Measurements from ENCODE around the gene QKI. TPM values are rescaled to one million over a fixed set of nuclear protein-coding genes. Genes with fewer than 3 reads are reported as not detected.
"Not testable (repeated sequence)": the region's sequence is repeated elsewhere in the genome, so short reads cannot be mapped to it uniquely, and the experiment has no call there.

The QKI gene
- total RNA-seq, 2 donors from 2014 or later, result 9.1 to 28.0 TPM

DNA sequence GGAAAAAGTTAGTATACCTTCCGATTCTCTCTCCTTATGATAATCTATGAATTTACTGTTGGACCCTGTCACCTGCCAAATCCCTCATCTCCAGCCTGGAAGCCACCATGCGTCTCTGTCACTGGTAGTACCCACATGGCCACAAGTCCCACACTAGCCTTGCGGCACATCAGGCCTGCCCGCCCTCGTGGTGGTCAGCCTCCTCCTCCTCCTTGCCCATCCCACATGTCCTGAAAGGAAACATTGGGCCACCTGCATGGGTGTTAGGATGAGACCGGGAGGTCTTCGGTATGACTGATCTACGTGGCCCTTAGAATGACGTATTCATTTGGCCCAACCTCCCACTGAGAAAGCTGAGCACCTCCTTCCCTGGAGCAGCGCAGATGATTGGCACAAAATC is 37.0 kb upstream of the QKI start:
- Histone ChIP-seq H3K9me3 (no peaks in the 10 kb centered on the region), H3K4me1 (no peaks in the 10 kb centered on the region), H3K27me3 (no peaks in the 10 kb centered on the region), H3K4me3 (no peak overlapping the region), H3K27ac (no peak overlapping the region), H3K9ac (ENCODE audit: low read depth in 2 of 2, low read length in 2 of 2) (no peak overlapping the region), H3K36me3 (no peaks in the 10 kb centered on the region)
- TF ChIP-seq, protein P1, sequence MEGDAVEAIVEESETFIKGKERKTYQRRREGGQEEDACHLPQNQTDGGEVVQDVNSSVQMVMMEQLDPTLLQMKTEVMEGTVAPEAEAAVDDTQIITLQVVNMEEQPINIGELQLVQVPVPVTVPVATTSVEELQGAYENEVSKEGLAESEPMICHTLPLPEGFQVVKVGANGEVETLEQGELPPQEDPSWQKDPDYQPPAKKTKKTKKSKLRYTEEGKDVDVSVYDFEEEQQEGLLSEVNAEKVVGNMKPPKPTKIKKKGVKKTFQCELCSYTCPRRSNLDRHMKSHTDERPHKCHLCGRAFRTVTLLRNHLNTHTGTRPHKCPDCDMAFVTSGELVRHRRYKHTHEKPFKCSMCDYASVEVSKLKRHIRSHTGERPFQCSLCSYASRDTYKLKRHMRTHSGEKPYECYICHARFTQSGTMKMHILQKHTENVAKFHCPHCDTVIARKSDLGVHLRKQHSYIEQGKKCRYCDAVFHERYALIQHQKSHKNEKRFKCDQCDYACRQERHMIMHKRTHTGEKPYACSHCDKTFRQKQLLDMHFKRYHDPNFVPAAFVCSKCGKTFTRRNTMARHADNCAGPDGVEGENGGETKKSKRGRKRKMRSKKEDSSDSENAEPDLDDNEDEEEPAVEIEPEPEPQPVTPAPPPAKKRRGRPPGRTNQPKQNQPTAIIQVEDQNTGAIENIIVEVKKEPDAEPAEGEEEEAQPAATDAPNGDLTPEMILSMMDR (IDR thresholded peaks at IDR 0.05), result no peak
- no peak for DNase-seq
- intact Hi-C loops (cut with DNase I), result no loop called here

DNA sequence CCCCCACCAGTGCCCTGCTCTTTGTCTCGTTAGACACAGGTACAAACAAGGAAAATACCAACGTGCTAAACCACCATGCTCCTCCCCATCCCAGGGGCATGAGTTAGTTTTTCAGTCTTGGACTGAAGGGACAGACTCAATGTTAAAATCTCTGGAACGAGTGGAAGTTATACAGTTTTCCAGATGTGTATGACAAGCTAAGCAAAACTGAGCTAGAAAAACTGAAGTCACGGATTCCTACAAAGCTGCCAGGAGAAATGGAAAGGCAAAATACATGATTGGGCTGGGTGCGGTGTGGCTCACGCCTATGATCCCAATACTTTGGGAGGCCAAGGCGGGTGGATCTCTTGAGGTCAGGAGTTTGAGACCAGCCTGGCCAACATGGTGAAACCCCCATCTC is 34.3 kb upstream of the QKI start:
- TF ChIP-seq, protein P1 (IDR thresholded peaks at IDR 0.05), result no peak
- H3K4me3 ChIP-seq, result no peak overlapping the region
- no peak for DNase-seq
- intact Hi-C loops (cut with DNase I), result no loop called here
- H3K27ac ChIP-seq, result no peak overlapping the region
- H3K36me3 ChIP-seq, result no peaks in the 10 kb centered on the region
- H3K27me3 ChIP-seq, result no peaks in the 10 kb centered on the region
- H3K4me1 ChIP-seq, result no peaks in the 10 kb centered on the region
- H3K9me3 ChIP-seq, result no peaks in the 10 kb centered on the region
- H3K9ac ChIP-seq (ENCODE audit: low read depth in 2 of 2, low read length in 2 of 2), result no peak overlapping the region

DNA sequence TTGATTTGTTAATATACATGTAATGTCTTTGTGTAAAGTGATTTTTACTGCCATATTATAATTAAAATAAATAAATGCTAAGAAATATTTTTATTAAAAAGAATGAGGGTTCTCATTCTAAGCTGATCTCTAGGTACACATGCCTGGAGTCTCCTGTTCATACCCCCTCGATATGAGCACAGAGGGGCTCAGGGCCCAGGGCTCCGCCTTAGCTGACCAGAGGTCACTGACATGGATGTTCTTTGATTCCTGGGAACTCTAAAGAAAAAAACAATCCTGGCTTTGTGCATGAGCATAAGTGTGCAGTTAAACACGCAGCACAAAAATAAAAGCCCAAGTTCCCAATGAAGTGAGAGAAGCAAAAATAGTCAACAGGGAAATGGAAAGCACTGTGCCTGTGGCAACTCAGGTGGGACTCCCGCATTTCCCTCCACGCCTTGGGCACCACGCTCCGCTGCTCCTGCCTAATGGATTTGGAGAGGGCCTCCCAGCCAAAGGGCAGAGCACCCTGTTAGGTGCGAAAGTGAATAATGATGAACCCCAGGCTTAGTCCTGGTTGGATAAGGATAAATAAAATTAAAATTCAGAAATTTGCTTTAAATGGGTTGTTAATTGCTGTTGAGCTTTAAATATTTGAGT is 33.3 kb upstream of the QKI start:
- H3K4me1 ChIP-seq, result no peaks in the 10 kb centered on the region
- no peak overlapping the region for H3K4me3 ChIP-seq
- intact Hi-C loops (cut with DNase I), result no loop called here
- DNase-seq, result no peak
- no peaks in the 10 kb centered on the region for H3K36me3 ChIP-seq
- no peaks in the 10 kb centered on the region for H3K9me3 ChIP-seq
- no peak overlapping the region for H3K9ac ChIP-seq (ENCODE audit: low read depth in 2 of 2, low read length in 2 of 2)
- no peak overlapping the region for H3K27ac ChIP-seq
- H3K27me3 ChIP-seq, result no peaks in the 10 kb centered on the region
- TF ChIP-seq, protein P1 (IDR thresholded peaks at IDR 0.05), result no peak

DNA sequence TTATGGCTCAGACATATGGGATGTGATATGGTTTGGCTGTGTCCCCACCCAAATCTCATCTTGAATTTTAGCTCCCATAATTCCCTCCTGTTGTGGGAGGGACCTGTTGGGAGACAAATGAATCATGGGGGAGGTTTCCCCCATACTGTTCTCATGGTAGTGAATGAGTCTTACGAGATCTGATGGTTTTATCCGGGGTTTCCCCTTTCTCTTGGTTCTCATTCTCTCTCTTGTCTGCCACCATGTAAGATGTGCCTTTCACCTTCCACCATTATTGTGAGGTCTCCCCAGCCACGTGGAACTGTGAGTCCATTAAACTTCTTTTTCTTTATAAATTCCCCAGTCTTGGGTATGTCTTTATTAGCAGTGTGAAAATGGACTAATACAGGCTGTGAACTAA is 31.1 kb upstream of the QKI start:
- H3K27ac ChIP-seq; DNase-seq; H3K4me3 ChIP-seq; intact Hi-C loops (cut with DNase I); H3K9me3 ChIP-seq; H3K36me3 ChIP-seq; H3K9ac ChIP-seq (ENCODE audit: low read depth in 2 of 2, low read length in 2 of 2); H3K4me1 ChIP-seq; H3K27me3 ChIP-seq: not testable (repeated sequence)

DNA sequence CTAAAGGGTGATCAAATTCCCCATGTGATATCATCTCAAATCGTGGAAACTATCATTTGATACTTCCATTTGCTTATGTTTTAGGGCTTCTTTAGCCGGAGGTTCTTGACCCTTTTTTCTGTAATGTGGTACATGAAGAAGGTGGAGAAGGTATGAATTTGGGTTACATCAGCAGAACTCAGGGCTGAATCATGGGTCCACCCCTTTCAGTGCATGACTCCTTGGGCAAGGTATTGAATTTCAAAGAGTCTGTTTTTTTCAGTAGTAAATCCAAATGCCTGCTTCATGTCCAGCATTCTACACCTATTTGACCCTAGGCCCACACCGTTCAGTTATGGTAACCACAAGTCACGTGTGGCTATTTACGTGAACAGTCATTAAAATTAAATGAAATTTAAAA is 30.6 kb upstream of the QKI start:
- Histone ChIP-seq H3K9ac (ENCODE audit: low read depth in 2 of 2, low read length in 2 of 2) (no peak overlapping the region), H3K4me3 (no peak overlapping the region), H3K27me3 (no peaks in the 10 kb centered on the region), H3K9me3 (no peaks in the 10 kb centered on the region), H3K36me3 (no peaks in the 10 kb centered on the region), H3K27ac (no peak overlapping the region), H3K4me1 (no peaks in the 10 kb centered on the region)
- intact Hi-C loops (cut with DNase I), result no loop called here
- TF ChIP-seq, protein P1 (IDR thresholded peaks at IDR 0.05), result no peak
- no peak for DNase-seq

DNA sequence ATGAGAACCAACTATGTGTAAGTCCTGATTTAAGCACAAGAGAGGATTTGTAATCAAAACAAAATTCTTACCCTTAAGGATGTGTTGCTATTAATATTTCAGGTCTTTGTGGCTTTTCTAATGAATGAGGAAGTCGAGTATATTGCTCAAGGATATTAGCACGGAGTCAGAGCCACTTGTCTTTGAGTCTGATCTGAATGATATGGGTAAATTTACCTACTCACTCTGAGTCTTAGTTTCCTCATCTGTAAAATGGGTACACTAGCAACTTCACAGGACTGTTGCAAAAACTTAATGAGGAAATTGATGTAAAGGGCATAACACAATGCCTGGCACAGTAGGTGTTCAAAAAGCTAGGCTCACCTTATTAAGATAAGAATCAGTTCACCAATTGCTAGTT is 30.0 kb upstream of the QKI start:
- Histone ChIP-seq H3K4me1 (no peaks in the 10 kb centered on the region), H3K27ac (no peak overlapping the region), H3K27me3 (no peaks in the 10 kb centered on the region), H3K36me3 (no peaks in the 10 kb centered on the region), H3K9ac (ENCODE audit: low read depth in 2 of 2, low read length in 2 of 2) (no peak overlapping the region), H3K4me3 (no peak overlapping the region), H3K9me3 (no peaks in the 10 kb centered on the region)
- intact Hi-C loops (cut with DNase I), result no loop called here
- TF ChIP-seq, protein P1 (IDR thresholded peaks at IDR 0.05), result no peak
- no peak for DNase-seq

DNA sequence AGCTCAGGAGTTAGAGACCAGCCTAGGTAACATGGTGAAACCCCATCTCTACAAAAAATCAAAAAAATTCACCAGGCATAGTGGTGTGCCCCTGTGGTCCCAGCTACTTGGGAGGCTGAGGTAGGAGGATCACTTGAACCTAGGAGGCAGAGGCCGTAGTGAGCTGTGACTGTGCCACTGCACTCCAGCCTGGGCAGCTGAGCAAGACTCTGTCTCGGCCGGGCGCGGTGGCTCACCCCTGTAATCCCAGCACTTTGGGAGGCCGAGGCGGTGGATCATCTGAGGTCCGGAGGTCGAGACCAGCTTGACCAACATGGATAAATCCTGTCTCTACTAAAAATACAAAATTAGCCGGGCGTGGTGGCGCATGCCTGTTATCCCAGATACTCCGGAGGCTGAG is 29.0 kb upstream of the QKI start:
- H3K4me3 ChIP-seq; H3K4me1 ChIP-seq; H3K27me3 ChIP-seq; intact Hi-C loops (cut with DNase I); H3K9ac ChIP-seq (ENCODE audit: low read depth in 2 of 2, low read length in 2 of 2); H3K36me3 ChIP-seq; DNase-seq; H3K27ac ChIP-seq; H3K9me3 ChIP-seq: not testable (repeated sequence)

Data from colonic mucosa (tissue), 4 donors.